SK-N-SH treated with all-trans-retinoic acid at 6 μM for 48 hours (cell line): Measurements from ENCODE around the gene USP24.

ENCODE experiments used
- ATAC-seq: fragments of 200-7000 bp; cut with Tn5 transposase; 3 replicates; pipeline ENCODE4 v1.9.1; 2020; ENCODE audit warnings: mild to moderate bottlenecking, moderate library complexity
- ARNTL ChIP-seq: fragments of 450-650 bp; formaldehyde crosslinking; IDR thresholded peaks from 2 replicates; pipeline ENCODE4 v1.5.0; 2020; ENCODE audit warnings: low read depth, mild to moderate bottlenecking, moderate library complexity, borderline replicate concordance
- BACH2 ChIP-seq: fragments of 250-450 bp; sonication (Bioruptor Pico); IDR thresholded peaks from 2 replicates; pipeline ENCODE4 v1.9.0; 2021; ENCODE audit warnings: mild to moderate bottlenecking, borderline replicate concordance
- GLIS3 ChIP-seq: fragments of 250-450 bp; sonication (Bioruptor Pico); IDR thresholded peaks from 2 replicates; pipeline ENCODE4 v1.5.0; 2020; ENCODE audit warnings: mild to moderate bottlenecking, moderate library complexity
- ISL1 ChIP-seq: fragments of 250-450 bp; sonication (Bioruptor Pico); IDR thresholded peaks from 2 replicates; pipeline ENCODE4 v2.1.2; 2022; ENCODE audit warnings: mild to moderate bottlenecking, moderate library complexity
- OSR1 ChIP-seq: fragments of 250-450 bp; sonication (Bioruptor Pico); IDR thresholded peaks from 2 replicates; pipeline ENCODE4 v1.8.0; 2022; ENCODE audit warnings: moderate library complexity, mild to moderate bottlenecking, inconsistent platforms
- PPARA ChIP-seq: fragments of 250-450 bp; sonication (Bioruptor Pico); IDR thresholded peaks from 2 replicates; pipeline ENCODE4 v1.5.0; 2020; ENCODE audit warnings: mild to moderate bottlenecking, borderline replicate concordance
- SNAI2 ChIP-seq: fragments of 250-450 bp; sonication (Bioruptor Pico); IDR thresholded peaks from 2 replicates; pipeline ENCODE4 v1.5.0; 2020; ENCODE audit warnings: mild to moderate bottlenecking, moderate library complexity
- TCF4 ChIP-seq: fragments of 250-450 bp; sonication (Bioruptor Pico); IDR thresholded peaks from 2 replicates; pipeline ENCODE4 v1.8.0; 2021; ENCODE audit warnings: mild to moderate bottlenecking, moderate library complexity, borderline replicate concordance
- TOX ChIP-seq: fragments of 250-450 bp; sonication (Bioruptor Pico); IDR thresholded peaks from 2 replicates; pipeline ENCODE4 v1.8.0; 2021; ENCODE audit warnings: mild to moderate bottlenecking, moderate library complexity, borderline replicate concordance
- ZFP3 ChIP-seq: fragments of 250-450 bp; sonication (Bioruptor Pico); IDR thresholded peaks from 2 replicates; pipeline ENCODE4 v1.5.0; 2020; ENCODE audit warnings: mild to moderate bottlenecking, moderate library complexity
- ZNF565 ChIP-seq: fragments of 450-650 bp; formaldehyde crosslinking; conservative IDR thresholded peaks from 2 replicates; pipeline ENCODE4 v1.5.0; 2020; ENCODE audit warnings: low read depth, mild to moderate bottlenecking, moderate library complexity
- ZNF8 ChIP-seq: fragments of 450-650 bp; formaldehyde crosslinking; IDR thresholded peaks from 2 replicates; pipeline ENCODE4 v1.5.0; 2020; ENCODE audit warnings: mild to moderate bottlenecking, moderate library complexity
- TF ChIP-seq, protein P1 (sequence below): fragments of 250-450 bp; sonication (Bioruptor Pico); IDR thresholded peaks from 2 replicates; pipeline ENCODE4 v1.8.0; 2020; ENCODE audit warnings: mild to moderate bottlenecking, moderate library complexity, borderline replicate concordance
- TF ChIP-seq, protein P2 (sequence below): fragments of 250-450 bp; sonication (Bioruptor Pico); IDR thresholded peaks from 2 replicates; pipeline ENCODE4 v1.8.0; 2021; ENCODE audit warnings: low read depth, mild to moderate bottlenecking, moderate library complexity, borderline replicate concordance
- TF ChIP-seq, protein P3 (sequence below): fragments of 250-450 bp; sonication (Bioruptor Pico); IDR thresholded peaks from 2 replicates; pipeline ENCODE4 v1.5.1; 2021; ENCODE audit warnings: mild to moderate bottlenecking, moderate library complexity
- TF ChIP-seq, protein P4 (sequence below): fragments of 250-450 bp; sonication (Bioruptor Pico); IDR thresholded peaks from 2 replicates; pipeline ENCODE4 v1.5.1; 2020; ENCODE audit warnings: low read depth, mild to moderate bottlenecking, moderate library complexity

The USP24 gene

DNA sequence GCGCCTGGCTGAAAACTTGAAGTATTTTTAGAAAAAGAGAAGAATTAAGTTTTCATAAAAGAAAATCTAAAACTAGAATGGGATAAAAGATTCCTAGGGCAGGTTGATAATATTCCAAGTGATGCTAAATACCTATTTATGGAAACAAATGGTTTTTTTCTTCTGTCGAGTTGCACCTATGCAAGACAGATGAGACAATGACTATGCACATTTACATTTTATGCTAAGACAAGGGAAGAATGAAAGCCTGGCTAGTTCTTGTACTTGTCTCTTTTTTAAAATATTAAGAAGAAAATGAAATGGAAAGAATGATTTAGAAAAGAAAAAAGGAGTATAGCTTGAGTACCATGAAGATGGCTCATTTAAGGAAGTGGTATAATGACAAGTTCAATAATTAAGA is 24.4 kb upstream of the USP24 start (continued):
- TF ChIP-seq, protein P1, sequence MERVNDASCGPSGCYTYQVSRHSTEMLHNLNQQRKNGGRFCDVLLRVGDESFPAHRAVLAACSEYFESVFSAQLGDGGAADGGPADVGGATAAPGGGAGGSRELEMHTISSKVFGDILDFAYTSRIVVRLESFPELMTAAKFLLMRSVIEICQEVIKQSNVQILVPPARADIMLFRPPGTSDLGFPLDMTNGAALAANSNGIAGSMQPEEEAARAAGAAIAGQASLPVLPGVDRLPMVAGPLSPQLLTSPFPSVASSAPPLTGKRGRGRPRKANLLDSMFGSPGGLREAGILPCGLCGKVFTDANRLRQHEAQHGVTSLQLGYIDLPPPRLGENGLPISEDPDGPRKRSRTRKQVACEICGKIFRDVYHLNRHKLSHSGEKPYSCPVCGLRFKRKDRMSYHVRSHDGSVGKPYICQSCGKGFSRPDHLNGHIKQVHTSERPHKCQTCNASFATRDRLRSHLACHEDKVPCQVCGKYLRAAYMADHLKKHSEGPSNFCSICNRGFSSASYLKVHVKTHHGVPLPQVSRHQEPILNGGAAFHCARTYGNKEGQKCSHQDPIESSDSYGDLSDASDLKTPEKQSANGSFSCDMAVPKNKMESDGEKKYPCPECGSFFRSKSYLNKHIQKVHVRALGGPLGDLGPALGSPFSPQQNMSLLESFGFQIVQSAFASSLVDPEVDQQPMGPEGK (CRISPR knock-in tag): no peak
- TF ChIP-seq GLIS3 (no peak), OSR1 (CRISPR knock-in tag) (no peak), ISL1 (CRISPR knock-in tag) (no peak), TOX (CRISPR knock-in tag) (no peak), ARNTL (CRISPR knock-in tag) (no peak)

DNA sequence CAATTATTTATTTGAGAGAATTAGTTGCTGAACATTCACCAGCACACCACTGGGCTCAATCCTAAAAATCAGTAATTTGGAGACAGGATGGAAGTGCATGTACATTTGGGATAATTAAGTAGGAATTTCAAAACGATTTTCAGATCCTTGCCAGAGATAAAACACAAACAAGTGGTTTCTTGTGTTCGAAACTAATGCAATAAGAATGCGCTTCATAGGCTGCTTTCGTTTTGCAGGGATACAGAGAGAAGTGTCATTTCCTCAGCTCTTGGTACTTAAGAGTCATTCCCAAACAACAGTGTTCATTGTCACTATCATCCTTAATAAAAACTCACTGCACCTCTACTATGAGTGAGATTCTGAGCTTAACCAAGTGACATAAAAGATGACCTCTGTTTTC is 20.6 kb upstream of the USP24 start:
- ATAC-seq: peak; percentile 89
- TF ChIP-seq ISL1 (CRISPR knock-in tag): peak; percentile 80
- TF ChIP-seq PPARA (CRISPR knock-in tag): no peak

DNA sequence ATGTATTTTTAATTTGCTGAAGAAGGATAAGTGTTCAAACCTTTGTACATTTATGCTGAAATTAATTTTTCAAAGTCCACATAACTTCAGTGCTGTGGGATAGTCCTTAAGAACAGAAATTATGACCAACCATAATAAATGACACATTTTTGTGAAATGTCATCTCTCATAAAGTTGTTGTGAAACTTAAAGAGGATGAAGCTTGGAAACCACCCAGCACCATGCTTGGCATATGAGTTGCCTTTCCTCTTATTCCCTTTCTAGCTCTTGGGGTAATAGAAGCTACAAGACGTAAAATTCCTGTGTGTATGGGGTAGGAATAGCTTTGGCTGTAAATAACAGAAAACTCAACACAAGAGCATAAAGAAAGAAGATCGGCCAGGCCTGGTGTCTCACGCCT is 18.9 kb upstream of the USP24 start:
- TF ChIP-seq ZNF565 (CRISPR knock-in tag) (no peak), BACH2 (CRISPR knock-in tag) (no peak), ZFP3 (CRISPR knock-in tag) (no peak), OSR1 (CRISPR knock-in tag) (no peak)
- TF ChIP-seq, protein P2, sequence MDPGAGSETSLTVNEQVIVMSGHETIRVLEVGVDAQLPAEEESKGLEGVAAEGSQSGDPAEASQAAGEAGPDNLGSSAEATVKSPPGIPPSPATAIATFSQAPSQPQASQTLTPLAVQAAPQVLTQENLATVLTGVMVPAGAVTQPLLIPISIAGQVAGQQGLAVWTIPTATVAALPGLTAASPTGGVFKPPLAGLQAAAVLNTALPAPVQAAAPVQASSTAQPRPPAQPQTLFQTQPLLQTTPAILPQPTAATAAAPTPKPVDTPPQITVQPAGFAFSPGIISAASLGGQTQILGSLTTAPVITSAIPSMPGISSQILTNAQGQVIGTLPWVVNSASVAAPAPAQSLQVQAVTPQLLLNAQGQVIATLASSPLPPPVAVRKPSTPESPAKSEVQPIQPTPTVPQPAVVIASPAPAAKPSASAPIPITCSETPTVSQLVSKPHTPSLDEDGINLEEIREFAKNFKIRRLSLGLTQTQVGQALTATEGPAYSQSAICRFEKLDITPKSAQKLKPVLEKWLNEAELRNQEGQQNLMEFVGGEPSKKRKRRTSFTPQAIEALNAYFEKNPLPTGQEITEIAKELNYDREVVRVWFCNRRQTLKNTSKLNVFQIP (CRISPR knock-in tag): no peak
- TF ChIP-seq, protein P1 (CRISPR knock-in tag): no peak
- ATAC-seq: peak; percentile 22; the same call in 1 of the 3 replicates

DNA sequence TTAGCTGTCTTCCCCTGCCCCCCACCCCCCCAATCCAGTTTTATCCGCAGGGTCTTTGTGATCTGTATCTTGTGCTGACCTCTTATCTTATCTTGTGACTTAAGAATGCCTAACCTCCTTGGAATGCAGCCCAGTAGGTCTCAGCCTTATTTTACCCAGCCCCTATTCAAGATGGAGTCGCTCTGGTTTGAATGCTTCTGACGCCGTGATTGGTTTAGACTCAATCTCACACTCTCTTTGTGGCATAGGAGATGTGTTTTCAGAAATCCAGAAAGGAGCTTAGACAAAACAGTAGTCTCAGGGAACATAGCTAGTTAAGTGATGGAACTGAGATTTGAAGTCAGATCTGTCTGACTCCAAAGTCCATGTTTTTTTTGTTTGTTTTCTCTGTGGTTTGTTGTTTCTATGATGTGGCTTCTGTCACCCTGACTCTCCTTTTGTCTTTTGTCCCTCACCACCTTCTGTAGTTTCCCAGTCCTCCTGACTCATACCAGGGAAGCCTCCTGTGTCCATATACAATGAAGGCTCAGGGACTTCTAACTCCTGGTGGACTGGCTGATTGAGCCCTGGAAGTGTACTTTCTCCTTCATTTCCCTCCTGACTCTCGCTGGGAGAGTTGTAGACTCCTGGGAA is 18.1 kb upstream of the USP24 start:
- no peak for TF ChIP-seq TCF4 (CRISPR knock-in tag)
- TF ChIP-seq SNAI2 (CRISPR knock-in tag): no peak
- TF ChIP-seq ZNF8 (CRISPR knock-in tag): no peak

DNA sequence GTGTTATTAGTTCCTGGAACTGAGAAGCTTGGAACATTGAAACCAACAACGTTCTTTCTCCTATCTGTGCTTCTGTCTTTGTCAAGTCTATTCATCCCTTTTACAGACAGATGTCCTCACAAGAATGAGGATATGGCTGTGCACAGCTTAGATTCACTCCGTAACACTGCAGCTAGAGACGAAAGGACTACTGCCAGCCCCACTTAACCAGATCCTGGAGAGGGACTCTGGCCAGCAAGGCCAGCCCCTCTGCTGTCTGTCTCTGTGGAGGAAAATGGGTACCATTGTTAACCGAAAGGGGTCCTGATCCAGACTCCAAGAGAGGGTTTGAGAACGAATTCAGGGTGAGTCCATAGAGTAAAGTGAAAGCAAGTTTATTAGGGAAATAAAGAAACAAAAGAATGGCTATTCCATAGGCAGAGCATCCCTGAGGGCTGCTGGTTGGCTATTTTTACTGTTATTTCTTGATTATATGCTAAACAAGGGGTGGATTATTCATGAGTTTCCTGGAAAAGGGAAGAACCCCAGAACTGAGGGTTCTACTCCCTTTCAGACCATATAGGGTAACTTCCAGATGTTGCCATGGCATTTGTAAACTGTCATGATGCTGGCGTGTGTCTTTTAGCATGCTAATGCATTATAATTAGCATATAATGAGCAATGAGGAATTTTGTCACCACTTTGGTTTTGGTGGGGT is 17.4 kb upstream of the USP24 start:
- no peak for TF ChIP-seq ARNTL (CRISPR knock-in tag)
- TF ChIP-seq ISL1 (CRISPR knock-in tag): no peak
- TF ChIP-seq, protein P3, sequence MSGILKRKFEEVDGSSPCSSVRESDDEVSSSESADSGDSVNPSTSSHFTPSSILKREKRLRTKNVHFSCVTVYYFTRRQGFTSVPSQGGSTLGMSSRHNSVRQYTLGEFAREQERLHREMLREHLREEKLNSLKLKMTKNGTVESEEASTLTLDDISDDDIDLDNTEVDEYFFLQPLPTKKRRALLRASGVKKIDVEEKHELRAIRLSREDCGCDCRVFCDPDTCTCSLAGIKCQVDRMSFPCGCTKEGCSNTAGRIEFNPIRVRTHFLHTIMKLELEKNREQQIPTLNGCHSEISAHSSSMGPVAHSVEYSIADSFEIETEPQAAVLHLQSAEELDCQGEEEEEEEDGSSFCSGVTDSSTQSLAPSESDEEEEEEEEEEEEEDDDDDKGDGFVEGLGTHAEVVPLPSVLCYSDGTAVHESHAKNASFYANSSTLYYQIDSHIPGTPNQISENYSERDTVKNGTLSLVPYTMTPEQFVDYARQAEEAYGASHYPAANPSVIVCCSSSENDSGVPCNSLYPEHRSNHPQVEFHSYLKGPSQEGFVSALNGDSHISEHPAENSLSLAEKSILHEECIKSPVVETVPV (CRISPR knock-in tag): no peak
- TF ChIP-seq, protein P4, sequence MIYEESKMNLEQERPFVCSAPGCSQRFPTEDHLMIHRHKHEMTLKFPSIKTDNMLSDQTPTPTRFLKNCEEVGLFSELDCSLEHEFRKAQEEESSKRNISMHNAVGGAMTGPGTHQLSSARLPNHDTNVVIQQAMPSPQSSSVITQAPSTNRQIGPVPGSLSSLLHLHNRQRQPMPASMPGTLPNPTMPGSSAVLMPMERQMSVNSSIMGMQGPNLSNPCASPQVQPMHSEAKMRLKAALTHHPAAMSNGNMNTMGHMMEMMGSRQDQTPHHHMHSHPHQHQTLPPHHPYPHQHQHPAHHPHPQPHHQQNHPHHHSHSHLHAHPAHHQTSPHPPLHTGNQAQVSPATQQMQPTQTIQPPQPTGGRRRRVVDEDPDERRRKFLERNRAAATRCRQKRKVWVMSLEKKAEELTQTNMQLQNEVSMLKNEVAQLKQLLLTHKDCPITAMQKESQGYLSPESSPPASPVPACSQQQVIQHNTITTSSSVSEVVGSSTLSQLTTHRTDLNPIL (CRISPR knock-in tag): no peak
- TF ChIP-seq TCF4 (CRISPR knock-in tag): no peak
- TF ChIP-seq SNAI2 (CRISPR knock-in tag): no peak
- TF ChIP-seq, all 23 proteins: peak for 0

More for the DNA sequence above, 18.1 kb upstream of the USP24 start:
- no peak for ATAC-seq

More for the DNA sequence above, 17.4 kb upstream of the USP24 start:
- ATAC-seq: no peak
